ENCODE data around the gene KHDC4.
A peak's percentile ranks its signal among the peaks of the same experiment; 100 is the strongest.

Gene KHDC4

DNA sequence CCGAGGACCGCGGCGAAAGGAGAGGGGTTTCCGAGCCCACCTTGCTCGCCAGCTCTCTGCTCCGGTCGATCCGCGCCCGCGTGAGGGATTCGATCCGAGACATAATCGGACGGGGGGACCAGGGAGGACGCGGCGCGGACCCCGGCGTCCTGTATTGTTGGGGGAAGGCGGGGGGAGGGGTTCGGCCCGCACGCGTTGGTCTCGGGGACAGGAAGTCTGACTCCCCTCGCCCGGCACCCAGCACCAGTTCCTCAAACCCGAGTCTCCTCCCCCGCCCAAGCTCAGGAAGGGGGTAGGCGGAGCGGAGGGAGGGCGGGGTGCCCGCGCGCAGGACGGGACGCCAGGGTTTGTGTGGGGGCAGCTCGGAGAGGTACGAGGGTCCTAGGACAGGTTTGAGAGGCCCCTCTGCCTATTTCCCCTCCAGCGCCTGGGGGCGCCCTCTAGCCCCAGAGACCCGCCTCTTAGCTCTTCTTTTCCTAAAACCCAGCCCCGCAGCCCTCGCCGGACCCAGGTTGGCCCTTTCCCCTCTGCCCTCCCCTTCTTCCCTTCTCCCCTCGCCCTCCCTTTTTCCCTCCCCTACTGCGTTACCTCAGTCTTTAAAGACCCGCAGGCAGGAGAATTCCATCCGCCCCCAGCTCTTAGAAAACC, 44.2 kb upstream of the KHDC4 start, which contains the start of gene ARHGEF2 (continued):
- TF ChIP-seq ZBTB7A (tag by site-specific recombination; IDR thresholded peaks at IDR 0.05; ENCODE audit: low read depth) = 0 out of 2 replicates have a peak, but pooled peaks have one; percentile 33
- no peak for TF ChIP-seq ZNF48 (tag by site-specific recombination; IDR thresholded peaks at IDR 0.05)
- no peak for TF ChIP-seq TRIM28 (IDR thresholded peaks at IDR 0.05; ENCODE audit: borderline replicate concordance, low read length)
- TF ChIP-seq ZBTB48 (tag by site-specific recombination; IDR thresholded peaks at IDR 0.05) = no peak
- no peak for TF ChIP-seq ZNF645 (tag by site-specific recombination; IDR thresholded peaks at IDR 0.05)
- no peak for TF ChIP-seq ZNF280C (tag by site-specific recombination; IDR thresholded peaks at IDR 0.05)
- TF ChIP-seq ZNF654 (tag by site-specific recombination; IDR thresholded peaks at IDR 0.05; ENCODE audit: low read depth) = no peak
- no peak for TF ChIP-seq ZNF184 (tag by site-specific recombination; IDR thresholded peaks at IDR 0.05)
- no peak for TF ChIP-seq ZNF830 (tag by site-specific recombination; IDR thresholded peaks at IDR 0.05; ENCODE audit: low read depth)
- no peak for TF ChIP-seq HOXA7 (CRISPR knock-in tag; IDR thresholded peaks at IDR 0.05; ENCODE audit: borderline replicate concordance)
- TF ChIP-seq SCRT2 (tag by site-specific recombination; IDR thresholded peaks at IDR 0.05) = no peak
- peak; percentile 71 for TF ChIP-seq ZNF341 (tag by site-specific recombination; IDR thresholded peaks at IDR 0.05; ENCODE audit: low read depth)
- TF ChIP-seq, protein P1, sequence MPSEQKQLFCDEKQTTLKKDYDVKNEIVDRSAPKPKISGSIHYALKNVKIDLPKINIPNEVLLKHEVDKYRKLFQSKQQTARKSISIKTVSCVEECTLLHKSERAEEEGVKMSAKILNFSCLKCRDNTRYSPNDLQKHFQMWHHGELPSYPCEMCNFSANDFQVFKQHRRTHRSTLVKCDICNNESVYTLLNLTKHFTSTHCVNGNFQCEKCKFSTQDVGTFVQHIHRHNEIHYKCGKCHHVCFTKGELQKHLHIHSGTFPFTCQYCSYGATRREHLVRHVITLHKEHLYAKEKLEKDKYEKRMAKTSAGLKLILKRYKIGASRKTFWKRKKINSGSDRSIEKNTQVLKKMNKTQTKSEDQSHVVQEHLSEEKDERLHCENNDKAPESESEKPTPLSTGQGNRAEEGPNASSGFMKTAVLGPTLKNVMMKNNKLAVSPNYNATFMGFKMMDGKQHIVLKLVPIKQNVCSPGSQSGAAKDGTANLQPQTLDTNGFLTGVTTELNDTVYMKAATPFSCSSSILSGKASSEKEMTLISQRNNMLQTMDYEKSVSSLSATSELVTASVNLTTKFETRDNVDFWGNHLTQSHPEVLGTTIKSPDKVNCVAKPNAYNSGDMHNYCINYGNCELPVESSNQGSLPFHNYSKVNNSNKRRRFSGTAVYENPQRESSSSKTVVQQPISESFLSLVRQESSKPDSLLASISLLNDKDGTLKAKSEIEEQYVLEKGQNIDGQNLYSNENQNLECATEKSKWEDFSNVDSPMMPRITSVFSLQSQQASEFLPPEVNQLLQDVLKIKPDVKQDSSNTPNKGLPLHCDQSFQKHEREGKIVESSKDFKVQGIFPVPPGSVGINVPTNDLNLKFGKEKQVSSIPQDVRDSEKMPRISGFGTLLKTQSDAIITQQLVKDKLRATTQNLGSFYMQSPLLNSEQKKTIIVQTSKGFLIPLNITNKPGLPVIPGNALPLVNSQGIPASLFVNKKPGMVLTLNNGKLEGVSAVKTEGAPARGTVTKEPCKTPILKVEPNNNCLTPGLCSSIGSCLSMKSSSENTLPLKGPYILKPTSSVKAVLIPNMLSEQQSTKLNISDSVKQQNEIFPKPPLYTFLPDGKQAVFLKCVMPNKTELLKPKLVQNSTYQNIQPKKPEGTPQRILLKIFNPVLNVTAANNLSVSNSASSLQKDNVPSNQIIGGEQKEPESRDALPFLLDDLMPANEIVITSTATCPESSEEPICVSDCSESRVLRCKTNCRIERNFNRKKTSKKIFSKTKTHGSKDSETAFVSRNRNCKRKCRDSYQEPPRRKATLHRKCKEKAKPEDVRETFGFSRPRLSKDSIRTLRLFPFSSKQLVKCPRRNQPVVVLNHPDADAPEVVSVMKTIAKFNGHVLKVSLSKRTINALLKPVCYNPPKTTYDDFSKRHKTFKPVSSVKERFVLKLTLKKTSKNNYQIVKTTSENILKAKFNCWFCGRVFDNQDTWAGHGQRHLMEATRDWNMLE (tag by site-specific recombination; conservative IDR thresholded peaks at IDR 0.05; ENCODE audit: low read depth) = 0 out of 2 replicates have a peak, but pooled peaks have one; percentile 27
- TF ChIP-seq ZNF660 (tag by site-specific recombination; IDR thresholded peaks at IDR 0.05) = no peak
- TF ChIP-seq ZBTB17 (tag by site-specific recombination; IDR thresholded peaks at IDR 0.05) = peak; percentile 67
- no peak for TF ChIP-seq ZNF791 (tag by site-specific recombination; IDR thresholded peaks at IDR 0.05)
- TF ChIP-seq ZNF19 (tag by site-specific recombination; IDR thresholded peaks at IDR 0.05; ENCODE audit: low read depth) = no peak
- TF ChIP-seq, protein P2, sequence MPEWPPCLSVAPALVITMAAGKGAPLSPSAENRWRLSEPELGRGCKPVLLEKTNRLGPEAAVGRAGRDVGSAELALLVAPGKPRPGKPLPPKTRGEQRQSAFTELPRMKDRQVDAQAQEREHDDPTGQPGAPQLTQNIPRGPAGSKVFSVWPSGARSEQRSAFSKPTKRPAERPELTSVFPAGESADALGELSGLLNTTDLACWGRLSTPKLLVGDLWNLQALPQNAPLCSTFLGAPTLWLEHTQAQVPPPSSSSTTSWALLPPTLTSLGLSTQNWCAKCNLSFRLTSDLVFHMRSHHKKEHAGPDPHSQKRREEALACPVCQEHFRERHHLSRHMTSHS (tag by site-specific recombination; IDR thresholded peaks at IDR 0.05) = no peak
- TF ChIP-seq GLI2 (tag by site-specific recombination; IDR thresholded peaks at IDR 0.05; ENCODE audit: borderline replicate concordance, low read depth) = no peak
- TF ChIP-seq ZNF544 (tag by site-specific recombination; IDR thresholded peaks at IDR 0.05) = no peak
- no peak for TF ChIP-seq MEIS1 (CRISPR knock-in tag; IDR thresholded peaks at IDR 0.05; ENCODE audit: borderline replicate concordance)
- no peak for TF ChIP-seq YY2 (tag by site-specific recombination; IDR thresholded peaks at IDR 0.05)
- no peak for TF ChIP-seq ZNF23 (tag by site-specific recombination; IDR thresholded peaks at IDR 0.05; ENCODE audit: borderline replicate concordance)
- TF ChIP-seq HOXD13 (CRISPR knock-in tag; IDR thresholded peaks at IDR 0.05; ENCODE audit: borderline replicate concordance) = no peak
- no peak for TF ChIP-seq ZNF239 (tag by site-specific recombination; IDR thresholded peaks at IDR 0.05)
- no peak for TF ChIP-seq OVOL3 (tag by site-specific recombination; IDR thresholded peaks at IDR 0.05)
- TF ChIP-seq ZNF354C (tag by site-specific recombination; IDR thresholded peaks at IDR 0.05; ENCODE audit: borderline replicate concordance, low read depth) = no peak
- no peak for TF ChIP-seq ZNF37A (tag by site-specific recombination; IDR thresholded peaks at IDR 0.05)
- TF ChIP-seq, protein P3, sequence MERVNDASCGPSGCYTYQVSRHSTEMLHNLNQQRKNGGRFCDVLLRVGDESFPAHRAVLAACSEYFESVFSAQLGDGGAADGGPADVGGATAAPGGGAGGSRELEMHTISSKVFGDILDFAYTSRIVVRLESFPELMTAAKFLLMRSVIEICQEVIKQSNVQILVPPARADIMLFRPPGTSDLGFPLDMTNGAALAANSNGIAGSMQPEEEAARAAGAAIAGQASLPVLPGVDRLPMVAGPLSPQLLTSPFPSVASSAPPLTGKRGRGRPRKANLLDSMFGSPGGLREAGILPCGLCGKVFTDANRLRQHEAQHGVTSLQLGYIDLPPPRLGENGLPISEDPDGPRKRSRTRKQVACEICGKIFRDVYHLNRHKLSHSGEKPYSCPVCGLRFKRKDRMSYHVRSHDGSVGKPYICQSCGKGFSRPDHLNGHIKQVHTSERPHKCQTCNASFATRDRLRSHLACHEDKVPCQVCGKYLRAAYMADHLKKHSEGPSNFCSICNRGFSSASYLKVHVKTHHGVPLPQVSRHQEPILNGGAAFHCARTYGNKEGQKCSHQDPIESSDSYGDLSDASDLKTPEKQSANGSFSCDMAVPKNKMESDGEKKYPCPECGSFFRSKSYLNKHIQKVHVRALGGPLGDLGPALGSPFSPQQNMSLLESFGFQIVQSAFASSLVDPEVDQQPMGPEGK (tag by site-specific recombination; IDR thresholded peaks at IDR 0.05) = peak; percentile 90
- peak; percentile 32; the same call in 1 of the 2 replicates for TF ChIP-seq KLF9 (tag by site-specific recombination; IDR thresholded peaks at IDR 0.05; ENCODE audit: low read depth)

Measured in HEK293 (cell line).